Neuron (in vitro differentiated cells): ENCODE results near the gene ADCY4.

Source experiments
- H2AFZ ChIP-seq: one replicate; pipeline ENCODE4 v1.6.1; 2013; ENCODE audit warnings: low read depth, mild to moderate bottlenecking, inconsistent platforms, low read length, moderate library complexity
- H3K27me3 ChIP-seq: one replicate; pipeline ENCODE4 v1.6.1; 2013; ENCODE audit warnings: low read length; ENCODE audit not compliant: insufficient read depth
- H3K36me3 ChIP-seq: one replicate; pipeline ENCODE4 v1.6.1; 2013; ENCODE audit warnings: low read length; ENCODE audit not compliant: insufficient read depth
- H3K4me1 ChIP-seq: one replicate; pipeline ENCODE4 v1.6.1; 2013; ENCODE audit warnings: low read length; ENCODE audit not compliant: insufficient read depth
- H3K4me3 ChIP-seq: 2 replicates; pipeline ENCODE4 v1.5.1; 2013; ENCODE audit warnings: mild to moderate bottlenecking, low read length, moderate library complexity
- H3K9me3 ChIP-seq: one replicate; pipeline ENCODE4 v1.6.1; 2013; ENCODE audit warnings: low read length

The ADCY4 gene

GRCh38 chr14:24313913-24314312, 21.0 kb downstream of the ADCY4 start:
- H2AFZ ChIP-seq: no peak overlapping the region
- no peak overlapping the region for H3K4me3 ChIP-seq
- no peaks in the 10 kb centered on the region for H3K27me3 ChIP-seq
- peaks cover 10% of the 10 kb centered on the region for H3K36me3 ChIP-seq
- H3K9me3 ChIP-seq: no peaks in the 10 kb centered on the region
- H3K4me1 ChIP-seq: no peaks in the 10 kb centered on the region

GRCh38 chr14:24312736-24313507, 21.9 kb downstream of the ADCY4 start:
- no peak overlapping the region for H2AFZ ChIP-seq
- H3K4me3 ChIP-seq: no peak overlapping the region
- H3K36me3 ChIP-seq: peaks cover 11% of the 10 kb centered on the region

GRCh38 chr14:24311837-24312615, 22.8 kb downstream of the ADCY4 start:
- Histone ChIP-seq H2AFZ (no peak overlapping the region), H3K36me3 (peaks cover 19% of the 10 kb centered on the region), H3K9me3 (no peaks in the 10 kb centered on the region), H3K27me3 (no peaks in the 10 kb centered on the region), H3K4me3 (no peak overlapping the region), H3K4me1 (no peaks in the 10 kb centered on the region)

More at GRCh38 chr14:24312736-24313507, 21.9 kb downstream of the ADCY4 start:
- Histone ChIP-seq H3K4me1 (no peaks in the 10 kb centered on the region), H3K27me3 (no peaks in the 10 kb centered on the region), H3K9me3 (no peaks in the 10 kb centered on the region)

- Histone ChIP-seq H3K4me3 (no peak within 1 kb of the TSS), H3K27me3 (no peaks in the 10 kb centered on the region), H2AFZ (no peak within 1 kb of the TSS), H3K9me3 (no peaks in the 10 kb centered on the region), H3K36me3 (peaks cover 26% of the 10 kb centered on the region), H3K4me1 (no peaks in the 10 kb centered on the region)
Observed at GRCh38 chr14:24310646-24311604, 23.9 kb downstream of the ADCY4 start, which contains the start of gene LTB4R. Gene LTB4R, plus strand, starts transcription at chr14:24311502. Its CDS starts 4,150 bp downstream, at chr14:24315652.

GRCh38 chr14:24310265-24310645, 24.6 kb downstream of the ADCY4 start:
- H2AFZ ChIP-seq: no peak overlapping the region
- no peak overlapping the region for H3K4me3 ChIP-seq
- no peaks in the 10 kb centered on the region for H3K27me3 ChIP-seq
- peaks cover 33% of the 10 kb centered on the region for H3K36me3 ChIP-seq
- no peaks in the 10 kb centered on the region for H3K9me3 ChIP-seq
- no peaks in the 10 kb centered on the region for H3K4me1 ChIP-seq

GRCh38 chr14:24309538-24310264, 25.2 kb downstream of the ADCY4 start, which contains the start of gene LTB4R2:
Gene LTB4R2, plus strand, starts transcription at chr14:24310140. Its CDS starts 525 bp downstream, at chr14:24310665.
- Histone ChIP-seq H3K36me3 (peaks cover 39% of the 10 kb centered on the region), H3K27me3 (no peaks in the 10 kb centered on the region), H3K9me3 (no peaks in the 10 kb centered on the region), H3K4me1 (no peaks in the 10 kb centered on the region), H3K4me3 (no peak within 1 kb of the TSS), H2AFZ (no peak within 1 kb of the TSS)

- peaks cover 50% of the 10 kb centered on the region for H3K36me3 ChIP-seq
- H3K4me1 ChIP-seq: no peaks in the 10 kb centered on the region
- no peak overlapping the region for H3K4me3 ChIP-seq
- no peaks in the 10 kb centered on the region for H3K9me3 ChIP-seq
- no peaks in the 10 kb centered on the region for H3K27me3 ChIP-seq
- H2AFZ ChIP-seq: no peak overlapping the region
Observed at GRCh38 chr14:24308342-24309124, 26.3 kb downstream of the ADCY4 start.

GRCh38 chr14:24307575-24308341, 27.1 kb downstream of the ADCY4 start, which contains the start of gene CIDEB:
Gene CIDEB, minus strand, starts transcription at chr14:24307977. Its CDS starts 119 bp downstream, at chr14:24307858.
- H3K4me1 ChIP-seq: no peaks in the 10 kb centered on the region
- no peaks in the 10 kb centered on the region for H3K27me3 ChIP-seq
- H3K9me3 ChIP-seq: no peaks in the 10 kb centered on the region
- no peak within 1 kb of the TSS for H2AFZ ChIP-seq
- H3K4me3 ChIP-seq: no peak within 1 kb of the TSS
- H3K36me3 ChIP-seq: peaks cover 58% of the 10 kb centered on the region

- peaks cover 64% of the 10 kb centered on the region for H3K36me3 ChIP-seq
Observed at GRCh38 chr14:24307156-24307574, 27.7 kb downstream of the ADCY4 start.

GRCh38 chr14:24304019-24304387, 30.9 kb downstream of the ADCY4 start:
- Histone ChIP-seq H2AFZ (no peak overlapping the region), H3K4me1 (peaks cover 12% of the 10 kb centered on the region), H3K27me3 (no peaks in the 10 kb centered on the region), H3K36me3 (peaks cover 62% of the 10 kb centered on the region), H3K4me3 (no peak overlapping the region), H3K9me3 (no peaks in the 10 kb centered on the region)

More at GRCh38 chr14:24307156-24307574, 27.7 kb downstream of the ADCY4 start:
- Histone ChIP-seq H3K9me3 (no peaks in the 10 kb centered on the region), H3K27me3 (no peaks in the 10 kb centered on the region), H3K4me3 (no peak overlapping the region), H3K4me1 (no peaks in the 10 kb centered on the region), H2AFZ (no peak overlapping the region)
